AG09309 (cell line): ENCODE results near the gene CABLES1.

Experiments
- DNase-seq: peaks from one replicate; pipeline ENCODE4 v3.0.0-alpha.2; 2010; ENCODE audit warnings: low read depth
- H3K4me3 ChIP-seq: 2 replicates; pipeline ENCODE4 v1.5.1; 2011; ENCODE audit warnings: mild to moderate bottlenecking, low read depth, low read length, moderate library complexity; ENCODE audit not compliant: control insufficient read depth
- CTCF ChIP-seq: IDR thresholded peaks from 2 replicates; pipeline ENCODE4 v1.5.1; 2011; ENCODE audit warnings: mild to moderate bottlenecking, low read depth, low read length, inconsistent platforms; ENCODE audit not compliant: insufficient read depth, control insufficient read depth; ENCODE audit errors: missing control alignments

The CABLES1 gene

GRCh38 chr18:23149570-23149969 lies 14.3 kb downstream of the CABLES1 start:
- no peak for TF ChIP-seq CTCF

GRCh38 chr18:23151414-23152099 lies 16.3 kb downstream of the CABLES1 start:
- TF ChIP-seq CTCF: no peak
- no peak for DNase-seq
- H3K4me3 ChIP-seq: no peak overlapping the region

More at GRCh38 chr18:23149570-23149969, 14.3 kb downstream of the CABLES1 start:
- DNase-seq: no peak
- no peak overlapping the region for H3K4me3 ChIP-seq

- no peak for DNase-seq
- no peak for TF ChIP-seq CTCF
- H3K4me3 ChIP-seq: no peak overlapping the region
These were observed 18.7 kb downstream of the CABLES1 start for GRCh38 chr18:23154030-23154429.

GRCh38 chr18:23154823-23155500 lies 19.7 kb downstream of the CABLES1 start:
- no peak overlapping the region for H3K4me3 ChIP-seq
- TF ChIP-seq CTCF: no peak
- no peak for DNase-seq

GRCh38 chr18:23155537-23155936 lies 20.3 kb downstream of the CABLES1 start:
- no peak for DNase-seq
- no peak for TF ChIP-seq CTCF
- H3K4me3 ChIP-seq: no peak overlapping the region

- no peak overlapping the region for H3K4me3 ChIP-seq
- DNase-seq: no peak
- TF ChIP-seq CTCF: no peak
These were observed 20.8 kb downstream of the CABLES1 start for GRCh38 chr18:23156134-23156533.
